ENCODE measurements around the gene ITGA11. TPM values are rescaled to one million over a fixed set of nuclear protein-coding genes. Genes with fewer than 3 reads are reported as not detected.

Gene ITGA11
- total RNA-seq, 1 experiment from 2014 or later: not detected

DNA sequence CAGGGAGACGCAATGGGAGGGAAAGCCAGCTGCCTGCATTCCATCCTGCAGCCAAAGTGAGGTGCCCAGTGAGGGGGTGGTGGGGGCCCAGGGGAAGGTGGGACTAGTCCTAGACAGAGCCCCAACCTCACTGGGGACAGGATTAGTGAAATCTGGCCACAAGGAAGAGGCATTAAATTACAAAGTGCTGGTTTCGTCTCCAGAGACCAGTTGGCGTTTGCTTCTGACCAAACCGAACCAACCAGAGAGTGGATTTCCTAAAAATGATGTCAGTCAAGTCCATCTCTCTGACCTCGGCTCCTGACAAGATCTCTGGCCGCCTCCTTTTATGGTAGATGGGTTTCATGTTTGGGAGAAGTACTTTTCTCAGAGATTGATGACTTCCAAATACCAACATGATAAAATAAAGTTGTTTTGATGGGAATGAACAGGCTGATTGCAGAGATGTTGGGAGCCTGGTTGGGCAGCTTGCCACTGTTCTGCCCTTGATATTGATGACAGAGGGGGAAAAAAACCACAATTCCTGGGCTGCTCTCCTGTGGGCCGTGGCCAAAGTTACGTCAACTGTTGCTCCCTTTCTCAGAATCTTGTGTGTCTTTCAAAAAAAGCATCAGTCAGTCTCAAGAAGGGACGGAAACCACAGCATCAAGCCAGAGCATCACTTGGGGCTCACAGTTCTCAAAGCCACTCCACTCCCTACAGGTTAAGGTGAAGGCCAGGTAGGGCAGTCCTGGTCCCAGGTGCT is 24.6 kb downstream of the ITGA11 start:
- H3K79me2 ChIP-seq (ENCODE audit: low read length): no peaks in the 10 kb centered on the region

DNA sequence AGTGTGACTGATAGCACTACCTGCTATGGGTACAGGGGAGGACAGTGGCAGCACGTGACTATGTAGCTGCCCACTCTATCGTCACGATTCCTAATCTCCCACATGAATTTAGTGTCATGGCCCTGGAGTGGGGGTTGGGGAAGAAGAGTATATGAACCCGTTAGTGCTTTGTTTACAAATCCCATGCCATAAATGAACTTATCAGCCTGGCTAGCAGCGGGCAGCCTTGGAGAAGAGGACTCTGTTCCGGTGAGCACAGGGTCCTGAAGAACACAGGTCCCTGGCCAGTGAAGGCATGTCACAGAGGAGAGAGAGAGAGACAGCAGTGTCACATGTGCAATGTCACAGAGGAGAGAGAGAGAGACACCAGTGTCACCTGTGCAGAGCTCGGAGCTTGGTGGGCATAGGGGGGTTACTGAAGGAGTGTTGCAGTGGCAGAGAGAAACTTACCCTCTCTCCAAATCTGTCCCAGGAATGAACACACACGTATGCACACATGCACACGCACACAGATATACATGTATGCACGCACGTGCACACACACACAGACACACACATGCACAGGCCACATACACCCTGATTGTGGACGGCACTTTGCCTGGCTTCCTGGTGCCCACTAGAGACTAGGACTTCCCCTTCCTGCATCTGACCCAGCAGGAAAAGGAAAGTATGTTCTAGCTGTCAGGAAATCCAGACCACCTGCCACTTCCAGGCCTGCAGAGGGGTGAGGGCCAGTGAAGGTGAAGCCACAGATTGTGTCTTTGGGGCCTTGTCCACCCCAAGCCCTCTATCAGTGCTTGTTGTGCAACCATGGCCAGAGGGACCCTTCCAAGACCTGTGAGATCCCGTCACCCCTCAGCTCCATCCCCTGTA is 26.3 kb downstream of the ITGA11 start:
- Histone ChIP-seq H3K9ac (ENCODE audit: low read length) (no peak overlapping the region), H3K36me3 (ENCODE audit: low read depth, low read length) (no peaks in the 10 kb centered on the region), H3K4me2 (ENCODE audit: low read length) (no peak overlapping the region), H3K79me2 (ENCODE audit: low read length) (no peaks in the 10 kb centered on the region), H3K9me2 (replicated peaks; ENCODE audit: low read length) (no peaks in the 10 kb centered on the region), H2AFZ (ENCODE audit: low read length) (no peak overlapping the region), H3K27me3 (ENCODE audit: low read length) (peaks cover 8% of the 10 kb centered on the region; the same call in 1 of the 2 replicates), H3F3A (ENCODE audit: low read length, unreplicated experiment) (no peaks in the 10 kb centered on the region), H3K4me1 (ENCODE audit: insufficient read depth, low read length) (no peaks in the 10 kb centered on the region), H4K20me1 (ENCODE audit: low read length) (no peaks in the 10 kb centered on the region), H3K4me3 (ENCODE audit: low read length) (no peak overlapping the region), H3K9me3 (ENCODE audit: low read length) (no peaks in the 10 kb centered on the region), H3K27ac (ENCODE audit: low read length) (no peak overlapping the region)
- DNase-seq (no peak), ATAC-seq (no peak)
- ChIA-PET POLR2A (ENCODE audit: unreplicated experiment) (no interaction called here), CTCF (no interaction called here)
- TF ChIP-seq EZH2phosphoT487 (IDR thresholded peaks at IDR 0.05; ENCODE audit: borderline replicate concordance, low read length): no peak
- no peak for TF ChIP-seq EZH2 (IDR thresholded peaks at IDR 0.05; ENCODE audit: low read length, unreplicated experiment)
- TF ChIP-seq, protein P1, sequence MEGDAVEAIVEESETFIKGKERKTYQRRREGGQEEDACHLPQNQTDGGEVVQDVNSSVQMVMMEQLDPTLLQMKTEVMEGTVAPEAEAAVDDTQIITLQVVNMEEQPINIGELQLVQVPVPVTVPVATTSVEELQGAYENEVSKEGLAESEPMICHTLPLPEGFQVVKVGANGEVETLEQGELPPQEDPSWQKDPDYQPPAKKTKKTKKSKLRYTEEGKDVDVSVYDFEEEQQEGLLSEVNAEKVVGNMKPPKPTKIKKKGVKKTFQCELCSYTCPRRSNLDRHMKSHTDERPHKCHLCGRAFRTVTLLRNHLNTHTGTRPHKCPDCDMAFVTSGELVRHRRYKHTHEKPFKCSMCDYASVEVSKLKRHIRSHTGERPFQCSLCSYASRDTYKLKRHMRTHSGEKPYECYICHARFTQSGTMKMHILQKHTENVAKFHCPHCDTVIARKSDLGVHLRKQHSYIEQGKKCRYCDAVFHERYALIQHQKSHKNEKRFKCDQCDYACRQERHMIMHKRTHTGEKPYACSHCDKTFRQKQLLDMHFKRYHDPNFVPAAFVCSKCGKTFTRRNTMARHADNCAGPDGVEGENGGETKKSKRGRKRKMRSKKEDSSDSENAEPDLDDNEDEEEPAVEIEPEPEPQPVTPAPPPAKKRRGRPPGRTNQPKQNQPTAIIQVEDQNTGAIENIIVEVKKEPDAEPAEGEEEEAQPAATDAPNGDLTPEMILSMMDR (conservative IDR thresholded peaks at IDR 0.05; ENCODE audit: low read depth, low read length): no peak
- intact Hi-C loops (cut with micrococcal nuclease): no loop called here
- no TSS peak for BruUV-seq (replicated peaks)

More for the DNA sequence above, 24.6 kb downstream of the ITGA11 start:
- no peak overlapping the region for H3K4me2 ChIP-seq (ENCODE audit: low read length)
- no peaks in the 10 kb centered on the region for H3K4me1 ChIP-seq (ENCODE audit: insufficient read depth, low read length)
- no peak overlapping the region for H2AFZ ChIP-seq (ENCODE audit: low read length)
- BruUV-seq (replicated peaks): no TSS peak
- TF ChIP-seq EZH2 (IDR thresholded peaks at IDR 0.05; ENCODE audit: low read length, unreplicated experiment): no peak
- TF ChIP-seq, protein P1 (conservative IDR thresholded peaks at IDR 0.05; ENCODE audit: low read depth, low read length): no peak
- no peak for TF ChIP-seq EZH2phosphoT487 (IDR thresholded peaks at IDR 0.05; ENCODE audit: borderline replicate concordance, low read length)
- H3K9ac ChIP-seq (ENCODE audit: low read length): no peak overlapping the region
- no peaks in the 10 kb centered on the region for H4K20me1 ChIP-seq (ENCODE audit: low read length)
- ATAC-seq (no peak), DNase-seq (no peak)
- H3K4me3 ChIP-seq (ENCODE audit: low read length): no peak overlapping the region
- no peaks in the 10 kb centered on the region for H3F3A ChIP-seq (ENCODE audit: low read length, unreplicated experiment)
- no peaks in the 10 kb centered on the region for H3K9me3 ChIP-seq (ENCODE audit: low read length)
- no peaks in the 10 kb centered on the region for H3K9me2 ChIP-seq (replicated peaks; ENCODE audit: low read length)
- no peaks in the 10 kb centered on the region for H3K36me3 ChIP-seq (ENCODE audit: low read depth, low read length)
- peaks cover 8% of the 10 kb centered on the region; the same call in 1 of the 2 replicates for H3K27me3 ChIP-seq (ENCODE audit: low read length)
- POLR2A ChIA-PET (ENCODE audit: unreplicated experiment): no interaction called here
- no peak overlapping the region for H3K27ac ChIP-seq (ENCODE audit: low read length)
- CTCF ChIA-PET: no interaction called here
- intact Hi-C loops (cut with micrococcal nuclease): no loop called here

All from PC-3 (cell line).